NCI-H524 treated with DMSO at 0.1 percent for 48 hours (cell line): ENCODE measurements around the gene GNA12.

Source experiments
- DNase-seq: peaks from one replicate; lab custom pipeline; 2025; lab: John Stamatoyannopoulos, UW

Gene GNA12

DNA sequence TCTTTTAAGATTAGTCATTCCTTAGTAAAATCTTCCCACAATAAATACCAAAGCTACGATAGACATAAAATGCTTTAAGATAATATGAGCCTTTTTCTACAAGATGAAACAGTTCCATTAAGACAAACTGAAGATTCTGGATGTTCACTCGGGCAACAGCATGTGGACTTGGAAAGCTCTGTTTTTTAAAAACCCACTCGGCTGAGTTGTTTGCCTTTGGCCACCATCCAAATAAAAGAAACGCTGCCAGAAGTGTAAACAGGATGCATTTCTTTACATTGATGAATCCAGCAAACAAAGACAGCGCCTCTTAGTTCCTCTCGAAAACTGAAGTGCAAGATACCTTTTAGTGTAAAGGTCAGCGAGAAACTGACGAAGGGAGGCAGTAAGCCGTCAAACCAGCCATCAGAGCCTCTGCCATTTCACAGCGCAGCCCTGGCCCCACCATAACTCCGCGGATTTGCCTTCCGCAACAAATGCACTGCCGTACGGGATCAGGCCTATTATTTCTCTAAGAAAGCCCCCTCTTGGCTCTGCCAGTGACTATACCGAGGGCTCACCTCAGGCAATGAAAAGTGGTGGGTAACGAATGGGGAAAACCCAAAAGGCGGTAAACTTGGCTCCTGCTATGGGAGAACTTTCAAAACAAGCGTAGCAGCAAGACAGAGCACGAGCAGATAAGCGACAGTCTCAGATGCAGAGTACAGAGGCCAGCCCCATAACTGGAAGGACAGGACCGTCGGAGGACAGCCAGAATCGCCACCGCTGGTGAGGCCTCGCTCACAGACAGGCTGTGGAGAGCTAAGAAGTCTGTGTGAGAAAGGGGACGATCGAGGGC lies 41.4 kb downstream of the GNA12 start:
- DNase-seq = no peak

DNA sequence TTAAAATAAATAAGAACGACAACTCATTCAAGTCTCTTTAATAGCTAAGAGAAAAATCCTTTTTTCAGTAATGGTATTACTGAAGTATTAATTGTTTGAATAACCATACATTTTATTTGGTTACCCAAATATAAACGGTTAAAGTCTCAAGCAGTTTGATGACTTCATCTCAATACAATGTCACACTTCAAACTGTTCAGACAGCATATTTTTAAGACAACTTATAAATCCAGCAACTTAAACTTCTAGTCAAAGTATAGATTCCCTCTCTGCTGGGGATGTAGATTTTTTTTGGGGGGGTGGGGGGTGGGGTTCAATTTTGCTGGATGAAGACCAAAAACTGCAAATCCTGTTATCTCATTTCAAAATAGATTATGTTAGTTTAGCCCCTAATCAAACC lies 42.0 kb downstream of the GNA12 start:
- DNase-seq = no peak

DNA sequence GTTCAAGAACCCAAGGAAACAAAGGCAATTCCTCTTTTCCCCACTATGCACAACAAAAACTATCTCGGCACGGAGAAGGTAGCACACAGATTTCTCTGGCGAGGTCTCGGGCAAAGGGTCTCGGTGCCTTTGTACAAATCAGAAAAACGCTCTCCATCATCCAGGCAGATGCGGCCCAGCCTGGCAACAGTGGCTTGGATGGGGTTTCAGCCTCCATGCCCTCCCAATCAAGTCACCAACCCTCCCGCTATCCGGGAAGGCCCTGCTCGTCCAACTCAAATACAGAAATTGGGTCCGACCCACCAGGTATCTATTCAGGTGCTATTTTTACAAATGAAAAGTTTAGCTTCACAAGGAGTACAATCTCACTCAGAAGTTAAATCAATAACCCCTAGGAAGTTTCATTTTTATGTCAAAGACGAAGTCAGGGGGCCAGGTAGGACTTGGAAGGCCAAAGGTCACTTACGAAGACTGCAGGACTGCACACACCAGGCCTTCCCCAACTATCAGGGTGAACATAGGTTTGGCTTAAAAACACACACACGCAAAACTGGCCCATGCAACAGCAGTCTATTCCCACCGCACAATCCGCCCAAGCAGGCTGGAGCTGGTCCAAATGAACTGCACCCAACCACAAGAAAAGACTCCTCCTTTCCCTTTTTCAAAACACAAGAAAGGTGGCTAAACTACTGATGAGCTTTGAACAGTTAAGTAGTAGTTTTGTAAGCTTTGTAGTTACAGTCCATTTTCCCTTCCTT lies 43.0 kb downstream of the GNA12 start:
- no peak for DNase-seq

DNA sequence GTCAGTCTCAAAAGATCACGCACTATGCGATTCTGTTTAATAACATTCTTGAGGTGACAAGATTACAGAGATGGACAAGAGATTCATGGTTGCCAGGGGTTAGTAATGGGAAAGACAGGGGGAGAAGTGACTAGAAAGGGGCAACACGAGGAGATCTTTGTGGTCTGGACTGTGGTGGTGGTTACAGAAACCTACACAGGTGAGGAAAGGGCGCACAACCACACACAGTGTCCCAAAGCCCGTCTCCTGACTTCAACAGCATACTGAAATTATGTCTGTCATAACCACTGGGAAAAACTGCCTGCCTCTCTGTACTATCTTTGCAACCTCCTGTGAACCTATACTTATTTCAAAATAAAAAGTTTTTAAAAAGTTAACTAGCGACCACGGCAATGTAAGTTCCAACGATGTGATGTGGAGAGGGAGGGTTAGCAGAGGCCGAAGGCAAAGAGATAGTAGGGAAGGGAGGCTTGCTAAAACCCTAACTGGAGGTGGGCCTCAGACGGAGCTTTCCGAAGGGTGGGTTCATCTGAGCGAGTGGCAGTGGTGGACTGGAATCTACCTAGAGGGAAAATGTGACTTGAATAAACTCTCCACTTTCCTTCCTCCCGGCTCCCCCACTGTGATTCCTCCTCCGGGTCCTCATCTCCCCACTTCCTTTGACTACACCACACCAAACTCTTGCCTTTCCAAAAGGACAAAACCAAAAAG lies 43.7 kb downstream of the GNA12 start:
- DNase-seq = no peak

DNA sequence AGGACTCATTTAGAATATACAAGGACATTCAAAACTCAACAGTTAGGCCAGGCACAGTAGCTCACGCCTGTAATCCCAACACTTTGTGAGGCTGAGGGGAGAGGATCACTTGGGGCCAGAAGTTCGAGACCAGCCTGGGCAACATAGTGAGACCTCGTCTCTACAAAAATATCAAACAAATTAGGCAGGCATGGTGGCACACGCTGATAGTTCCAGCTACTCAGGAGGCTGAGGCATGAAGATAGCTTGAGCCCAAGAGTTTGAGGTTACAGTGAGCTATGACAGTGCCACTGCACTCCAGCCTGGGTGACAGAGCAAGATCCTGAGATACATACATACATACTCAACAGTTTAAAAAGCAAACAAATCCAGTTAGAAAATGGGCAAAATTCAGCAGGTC lies 44.9 kb downstream of the GNA12 start:
- no peak for DNase-seq

DNA sequence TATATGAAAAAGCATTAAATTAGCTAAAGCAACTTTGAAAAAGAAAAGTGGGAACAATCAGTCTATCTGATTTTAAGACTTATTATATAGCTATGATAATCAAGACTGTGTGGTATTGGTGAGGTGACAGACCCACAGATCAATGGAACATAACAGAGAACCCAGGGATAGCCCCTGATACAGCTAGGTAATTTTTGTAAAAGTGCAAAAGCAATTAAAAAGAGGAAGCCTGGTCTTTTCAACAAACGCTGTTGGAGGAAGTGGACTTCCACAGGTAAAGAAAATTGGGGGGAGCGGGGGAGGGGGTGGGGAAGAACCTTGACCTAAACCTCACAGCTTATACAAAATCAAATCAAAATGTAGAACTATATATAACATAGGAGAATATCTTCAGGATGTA lies 45.4 kb downstream of the GNA12 start:
- DNase-seq = no peak

DNA sequence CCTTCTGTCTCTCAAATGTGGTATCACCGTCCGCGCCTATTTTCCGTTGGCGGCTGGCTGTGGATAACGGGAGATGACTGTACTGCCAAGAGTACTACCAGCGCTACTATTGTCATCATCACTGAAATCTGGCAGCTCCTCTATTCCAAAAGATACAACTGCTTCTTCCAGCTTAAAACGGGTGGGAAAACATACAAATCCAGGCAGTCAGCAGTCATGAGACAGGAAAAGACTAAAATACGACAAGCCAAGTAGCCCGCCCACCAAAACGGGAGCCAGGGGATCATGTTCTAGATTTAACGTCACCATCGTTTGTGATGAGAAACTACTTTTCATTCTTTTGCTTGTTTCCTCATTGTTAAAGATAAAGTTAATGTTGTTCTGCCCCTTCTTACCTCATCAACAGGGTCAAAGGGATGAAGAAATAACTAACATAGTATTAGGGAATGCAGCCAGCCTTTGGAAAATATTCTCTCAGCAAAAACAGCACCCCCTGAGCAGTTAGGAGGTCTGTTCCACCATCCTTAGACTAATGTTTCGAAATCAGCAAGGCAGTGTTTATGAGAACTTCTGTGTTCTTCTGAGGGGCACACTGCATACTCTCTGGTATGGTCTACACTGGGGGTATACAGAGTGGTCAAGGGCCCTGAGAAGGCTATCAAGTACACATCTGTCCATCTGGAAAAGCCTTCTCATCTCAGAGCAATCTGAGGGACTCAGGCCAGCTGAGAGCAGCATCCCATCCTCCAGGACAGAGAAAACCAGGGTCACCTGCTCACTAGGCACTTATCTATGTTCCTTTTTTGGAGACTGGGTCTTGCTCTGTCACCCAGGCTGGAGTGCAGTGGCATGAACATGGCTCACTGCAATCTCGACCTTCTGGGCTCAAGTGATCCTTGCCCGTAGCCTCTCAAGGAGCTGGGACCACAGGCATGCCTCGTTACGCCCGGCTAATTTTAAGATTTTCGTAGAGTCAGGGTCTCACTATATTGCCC lies 47.5 kb downstream of the GNA12 start:
- no peak for DNase-seq

DNA sequence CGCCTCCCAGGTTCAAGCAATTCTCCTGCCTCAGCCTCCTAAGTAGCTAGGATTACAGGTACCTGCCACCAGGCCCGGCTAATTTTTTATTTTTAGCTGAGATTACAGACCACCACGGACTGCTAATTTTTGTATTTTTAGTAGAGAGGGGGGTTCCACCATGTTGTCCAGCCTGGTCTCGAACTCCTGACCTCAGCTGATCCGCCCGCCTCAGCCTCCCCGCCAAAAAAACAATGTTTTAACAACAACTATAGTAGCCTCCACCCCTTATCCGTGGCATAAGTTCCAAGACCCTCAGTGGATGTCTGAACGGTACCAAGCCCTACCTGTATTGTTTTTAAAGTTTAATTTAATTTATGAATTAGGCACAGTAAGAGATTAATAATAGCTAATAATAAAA lies 48.2 kb downstream of the GNA12 start:
- DNase-seq = no peak

DNA sequence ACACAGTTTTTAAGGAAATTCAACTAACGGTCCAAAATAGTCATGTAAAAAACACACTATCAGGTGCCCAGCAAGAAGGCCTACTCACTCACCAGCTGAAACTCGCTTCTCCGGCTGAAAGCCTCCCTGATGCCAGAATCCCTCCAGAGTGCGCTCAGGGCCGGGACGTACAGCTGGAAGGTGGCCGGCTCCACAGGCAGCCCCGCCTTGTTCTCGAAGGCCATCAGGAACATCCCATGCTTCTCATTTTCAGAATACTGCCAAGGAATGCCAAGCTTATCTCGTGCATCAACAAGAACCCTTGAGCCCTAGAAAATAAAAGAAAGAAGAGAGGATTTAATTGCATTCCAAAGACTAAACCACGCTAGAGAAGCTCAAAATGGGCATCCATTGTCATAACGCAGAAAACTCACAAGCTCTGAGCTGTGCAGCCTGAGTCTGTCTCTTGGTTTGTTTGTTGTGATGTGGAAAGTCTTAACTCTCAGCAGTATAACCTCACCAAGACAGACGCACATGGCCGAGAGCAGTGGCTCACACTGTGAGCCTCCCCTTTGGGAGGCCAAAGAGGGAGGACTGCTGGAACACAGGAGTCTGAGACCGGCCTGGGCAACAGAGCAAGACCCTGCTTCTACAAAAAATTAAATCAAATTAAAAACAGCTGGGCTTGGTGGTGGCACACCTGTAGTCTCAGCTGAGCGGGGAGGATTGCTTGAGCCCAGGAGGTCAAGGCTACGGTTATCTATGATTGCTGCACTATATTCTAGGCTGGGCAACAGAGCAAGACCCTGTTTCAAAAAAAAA lies 49.1 kb downstream of the GNA12 start:
- no peak for DNase-seq

DNA sequence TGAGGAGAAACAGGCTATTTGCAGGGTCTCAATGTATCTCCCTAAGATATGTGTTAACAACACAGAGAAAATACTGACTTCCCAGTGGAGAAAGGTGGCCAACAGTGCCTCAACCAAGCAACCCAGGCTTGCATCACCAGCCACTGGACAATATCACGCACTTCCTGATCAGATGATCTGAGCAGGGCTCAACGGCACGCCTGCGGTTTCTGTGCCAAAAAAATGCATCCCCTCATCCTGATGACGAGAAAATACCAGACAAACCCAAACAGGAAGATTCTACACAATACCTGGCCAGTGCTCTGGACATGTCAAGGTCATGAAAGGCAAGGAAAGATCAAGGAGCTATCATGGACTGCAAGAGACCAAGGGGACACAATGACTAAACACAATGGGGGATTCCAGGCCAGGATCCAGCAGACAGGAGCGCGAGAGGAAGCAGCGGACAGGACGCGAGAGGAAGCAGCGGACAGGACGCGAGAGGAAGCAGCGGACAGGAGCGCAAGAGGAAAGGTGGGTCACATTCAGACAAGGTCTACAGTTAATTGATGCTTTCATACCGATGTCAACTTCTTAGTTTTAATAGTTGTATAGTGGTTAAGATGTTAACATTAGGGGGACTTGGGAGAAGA lies 51.1 kb downstream of the GNA12 start:
- DNase-seq = no peak

DNA sequence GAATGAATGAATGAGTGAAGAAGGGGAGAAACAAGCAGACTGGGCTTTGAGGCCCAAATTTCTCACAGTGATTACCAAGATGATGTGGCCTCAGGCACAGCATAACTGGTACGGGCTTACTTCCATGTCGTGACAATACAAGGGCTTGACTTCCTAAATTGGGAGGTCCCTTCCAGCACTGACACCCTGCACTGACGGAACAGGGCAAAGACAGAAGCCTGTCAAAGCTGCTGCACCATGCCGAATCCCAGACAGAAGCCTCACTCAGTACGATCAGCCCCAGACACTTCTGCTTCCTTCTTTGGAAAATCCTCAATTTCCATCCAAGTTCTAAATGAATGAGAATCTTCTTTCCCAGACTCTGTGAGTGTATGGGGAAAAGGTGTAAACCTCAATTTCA lies 51.9 kb downstream of the GNA12 start:
- no peak for DNase-seq

DNA sequence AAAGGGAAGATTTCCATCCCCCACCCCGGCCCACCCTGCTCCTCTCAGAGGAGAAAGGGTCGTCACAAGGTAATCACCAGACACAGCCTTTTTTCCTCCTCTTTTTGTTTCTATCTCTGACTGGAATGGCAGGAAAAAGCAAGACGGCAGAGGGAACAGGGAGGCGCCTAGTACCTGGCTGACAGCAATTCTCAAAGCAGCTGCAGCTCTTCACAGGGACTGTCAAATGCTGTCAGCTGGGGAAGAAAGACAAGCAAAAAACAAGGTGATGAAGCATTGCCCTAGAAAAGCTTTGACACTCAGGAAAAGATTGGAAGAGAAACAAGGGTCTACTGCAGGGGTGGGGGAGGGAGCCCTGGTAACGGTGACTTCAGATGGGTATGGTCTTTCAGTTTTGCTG lies 52.7 kb downstream of the GNA12 start:
- DNase-seq = no peak

DNA sequence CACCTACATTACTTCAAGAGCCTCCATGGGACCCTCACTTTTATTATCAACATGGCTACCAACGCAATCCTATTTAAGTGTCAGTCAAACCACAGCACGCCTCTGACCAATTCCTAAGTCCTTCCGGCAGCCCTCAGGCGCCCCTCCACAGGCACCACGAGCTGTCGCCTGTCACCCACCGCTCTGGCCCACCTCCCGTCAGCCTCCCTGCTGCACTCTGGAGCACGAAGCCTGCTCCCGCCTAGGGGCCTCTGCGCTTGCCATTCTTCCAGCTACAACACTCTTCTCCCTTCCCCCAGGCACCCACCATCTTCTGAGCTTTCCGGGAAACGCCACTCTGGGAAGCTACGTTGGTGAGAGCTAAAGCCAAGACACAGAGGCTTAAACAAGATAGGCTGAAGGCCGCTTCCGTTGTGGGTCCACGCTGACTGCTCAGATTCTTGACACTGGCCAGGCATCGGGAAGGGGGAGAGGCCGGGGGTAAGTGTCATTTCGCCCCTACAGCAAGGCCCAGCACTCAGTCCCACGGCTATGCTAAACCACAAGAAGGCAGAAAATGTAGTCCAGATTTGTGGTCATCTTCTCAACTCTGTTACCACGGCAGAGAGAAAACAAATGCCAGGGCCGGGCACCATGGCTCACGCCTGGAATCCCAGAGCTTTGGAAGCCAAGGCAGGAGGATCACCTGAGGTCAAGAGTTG lies 56.7 kb downstream of the GNA12 start:
- no peak for DNase-seq

DNA sequence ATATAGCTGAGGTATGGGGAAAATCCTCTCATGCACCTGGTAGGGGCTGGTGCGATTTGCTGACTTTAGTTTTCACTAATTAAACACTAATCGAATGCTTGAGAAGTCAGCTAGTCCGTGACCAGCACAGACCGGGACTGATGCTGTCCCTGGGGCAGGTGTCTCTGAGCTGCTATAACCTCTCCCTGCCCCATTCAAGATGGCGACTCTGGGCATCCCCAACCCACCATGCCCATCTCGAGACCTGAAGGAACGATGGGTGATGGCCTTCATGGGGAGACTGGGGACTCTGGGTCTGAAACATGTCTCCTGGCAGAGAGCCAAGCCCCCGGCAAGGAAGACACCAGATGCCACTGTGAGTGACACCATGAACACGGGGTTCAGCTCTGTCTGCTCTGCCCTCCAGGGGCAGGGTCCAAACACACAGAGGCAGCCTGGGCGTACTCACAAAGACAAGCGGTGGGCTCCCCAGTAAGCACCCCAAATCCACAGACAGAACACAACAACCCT lies 57.4 kb downstream of the GNA12 start:
- no peak for DNase-seq

DNA sequence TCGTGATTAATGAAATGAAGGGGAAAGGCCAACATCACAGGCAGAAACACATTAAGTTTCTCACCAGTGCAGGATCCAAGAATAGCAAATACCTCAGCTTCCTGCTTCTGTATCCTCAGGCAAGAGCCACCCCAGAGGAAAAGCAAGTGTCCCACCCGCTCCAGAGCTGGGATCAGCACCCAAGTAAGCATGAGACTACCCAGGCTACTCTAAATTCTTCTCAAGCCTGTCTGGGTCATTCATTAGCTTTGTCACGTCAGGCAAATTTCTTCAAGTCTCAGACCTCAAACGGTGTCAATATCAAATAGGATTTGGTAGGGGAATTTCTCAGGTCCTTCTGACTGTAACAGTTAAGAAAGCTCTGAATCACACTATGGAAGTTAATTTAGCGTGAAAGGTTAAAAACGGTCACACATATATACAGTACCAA lies 59.0 kb downstream of the GNA12 start:
- no peak for DNase-seq

DNA sequence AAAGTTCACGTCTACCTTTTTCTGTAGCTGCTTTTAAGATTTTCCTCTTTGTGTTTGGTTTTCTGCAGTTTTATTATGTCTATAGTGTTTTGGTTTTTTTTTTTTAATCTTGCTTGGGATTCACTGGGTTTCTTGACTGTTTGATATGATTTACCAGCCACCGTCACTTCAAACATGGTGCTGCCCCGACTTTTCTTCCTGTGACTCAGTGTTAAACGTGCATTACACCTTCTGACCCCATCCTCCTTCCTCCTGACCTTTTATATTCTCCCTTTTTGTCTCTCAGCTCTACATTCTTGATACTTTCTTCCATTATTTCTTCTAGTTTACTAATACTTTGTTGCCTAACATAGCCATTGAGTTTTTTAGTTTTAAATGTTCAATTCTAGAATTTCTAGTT lies 61.5 kb downstream of the GNA12 start:
- no peak for DNase-seq

DNA sequence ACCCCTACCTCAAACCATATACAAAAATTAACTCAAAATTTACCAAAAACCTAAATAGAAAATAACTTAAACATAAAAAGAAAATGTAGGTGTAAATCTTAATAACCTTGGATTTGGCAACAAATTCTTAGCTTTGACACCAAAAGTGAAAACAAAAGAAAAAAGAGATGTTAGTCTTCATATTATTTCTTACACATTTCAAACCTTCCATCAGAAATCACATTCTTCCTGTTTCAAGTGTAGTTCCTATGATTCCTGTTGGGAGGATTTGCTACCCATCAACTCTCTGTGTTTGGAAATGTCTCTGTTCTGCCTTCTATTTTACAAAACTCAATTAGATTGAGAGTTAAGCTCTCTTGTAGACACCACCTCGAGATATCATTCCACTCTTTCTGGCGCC lies 62.0 kb downstream of the GNA12 start:
- DNase-seq = no peak

DNA sequence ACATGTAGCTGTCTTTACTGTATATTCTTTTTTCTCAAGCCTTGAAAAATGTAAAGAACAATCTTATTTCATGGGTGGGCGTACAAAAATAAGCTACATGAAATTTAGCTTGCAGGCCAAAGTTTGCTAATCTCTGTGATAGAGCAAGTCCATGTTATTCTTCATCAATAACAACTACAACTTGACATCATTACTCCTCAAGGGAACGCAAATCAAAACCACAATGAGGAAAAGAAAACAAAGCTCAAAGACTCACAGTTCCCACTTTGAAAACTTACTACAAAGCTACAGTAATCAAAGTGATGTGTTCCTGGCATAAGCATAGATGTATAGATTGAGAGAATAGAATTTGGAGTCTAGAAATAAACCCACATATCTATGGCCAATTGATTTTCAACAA lies 62.5 kb downstream of the GNA12 start:
- DNase-seq = no peak

DNA sequence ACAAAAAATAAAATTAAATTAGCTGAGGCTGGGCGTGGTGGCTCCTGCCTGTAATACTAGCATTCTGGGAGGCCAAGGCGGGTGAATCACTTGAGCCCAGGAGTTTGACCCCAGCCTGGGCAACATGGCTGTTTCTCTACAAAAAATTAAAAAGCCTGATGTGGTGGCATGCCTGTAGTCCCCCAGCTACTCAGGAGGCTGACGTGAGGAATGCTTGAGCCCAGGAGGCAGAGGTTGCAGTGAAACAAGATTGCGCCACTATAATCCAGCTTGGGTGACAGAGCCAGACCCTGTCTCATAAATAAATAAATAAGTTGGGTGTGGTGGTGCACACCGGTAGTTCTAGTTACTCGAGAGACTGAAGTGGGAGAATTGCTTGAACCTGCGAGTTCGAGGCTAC lies 65.1 kb downstream of the GNA12 start:
- DNase-seq = no peak
